ENCODE measurements around the gene LYSMD2.

LYSMD2 gene

DNA sequence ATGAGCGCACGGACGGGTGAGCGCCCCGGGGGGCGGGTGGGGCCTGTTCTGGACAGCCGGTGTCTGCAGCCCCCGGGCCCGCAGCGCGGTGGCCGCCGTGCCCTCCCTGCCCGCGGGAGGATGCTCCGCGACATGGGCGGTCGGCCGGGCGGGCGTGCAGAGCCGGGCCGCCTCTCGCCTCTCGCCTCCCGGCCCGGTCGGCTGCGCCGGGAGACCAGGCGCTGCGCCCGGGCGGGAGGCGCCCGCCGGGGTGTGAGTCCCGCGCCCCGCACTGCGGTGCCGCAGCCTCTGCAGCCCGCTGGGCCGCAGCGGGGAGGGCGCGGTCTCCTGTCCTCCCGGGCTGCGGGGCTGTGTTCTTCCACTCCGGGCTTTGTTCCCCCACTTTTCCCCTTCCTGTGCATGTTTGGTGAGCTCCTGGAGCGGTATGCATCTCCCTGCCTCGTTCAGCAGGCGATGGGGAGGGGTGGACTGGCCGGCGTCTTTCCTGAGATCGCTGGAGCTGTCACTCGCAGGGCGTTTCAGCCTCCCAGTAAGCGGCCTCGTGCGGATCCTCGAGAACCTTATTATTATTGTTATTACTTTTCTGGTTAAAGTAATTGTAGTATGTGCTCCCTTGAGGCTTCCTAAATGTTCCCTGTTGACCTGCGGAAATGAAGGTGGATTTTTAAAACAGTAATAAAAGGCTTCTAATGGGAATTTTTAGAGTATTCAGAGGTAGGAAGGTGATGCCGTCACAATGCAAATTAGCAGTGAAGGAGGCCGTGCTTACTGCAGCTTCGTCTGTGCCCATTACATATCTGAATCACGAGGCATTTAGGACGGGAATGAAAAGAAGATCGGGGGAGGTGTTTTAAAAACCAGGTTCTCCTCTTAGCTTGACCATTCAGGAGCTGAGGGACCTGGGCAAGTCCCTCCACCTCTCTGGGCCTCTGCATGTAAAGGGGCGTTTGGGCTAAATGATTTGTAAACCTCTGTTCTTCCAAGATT, 14.5 kb upstream of the LYSMD2 start:
- no peak for DNase-seq (ENCODE audit: low read depth, low spot score)

DNA sequence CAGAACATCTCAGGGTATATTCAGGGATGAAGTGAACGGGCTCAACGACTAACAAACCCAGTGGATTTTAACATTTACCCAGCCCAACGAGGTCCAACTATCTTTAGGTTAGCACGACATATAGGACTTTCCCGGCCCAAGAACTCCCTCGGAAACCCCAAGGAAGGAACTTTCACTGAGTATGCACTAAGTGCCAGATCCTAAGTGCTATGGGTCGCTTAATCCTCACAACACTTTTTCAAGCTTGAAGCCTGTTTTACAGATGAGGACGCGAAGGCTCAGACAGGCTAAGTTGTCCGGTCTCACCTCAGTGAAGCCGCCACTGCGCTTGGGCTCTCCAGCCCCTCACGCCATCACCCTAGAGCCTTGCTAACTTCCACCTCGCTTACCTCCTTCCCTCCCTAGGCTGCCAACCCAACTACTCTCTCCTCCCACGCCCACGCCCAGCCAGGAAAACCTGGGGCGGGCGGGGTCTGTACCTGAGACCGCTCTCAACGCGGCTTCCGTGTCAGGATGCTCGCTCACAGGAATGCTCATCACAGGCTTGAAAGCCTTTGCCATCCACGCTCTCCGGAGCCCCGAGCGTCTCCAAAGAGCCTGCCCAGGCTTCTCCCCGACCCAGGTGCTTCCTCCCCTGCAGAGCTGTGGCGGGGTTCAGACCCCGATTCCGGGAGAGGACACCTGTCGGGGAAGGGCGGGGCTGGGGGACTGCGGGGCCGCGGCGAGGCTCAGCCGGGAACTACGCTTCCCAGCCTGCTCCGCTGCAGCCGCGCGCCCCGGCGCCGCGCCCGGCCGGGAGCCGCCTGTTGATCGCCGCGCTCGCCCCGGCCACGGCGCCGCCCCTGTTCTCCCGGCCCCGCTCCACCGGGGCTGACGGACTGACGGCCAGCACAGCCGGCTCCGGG, 13.6 kb upstream of the LYSMD2 start, which contains the start of gene TMOD2:
TSS of gene TMOD2 (plus strand) at position 806 of the 905 bp plus-strand sequence. CDS start 14,845 bp downstream, outside the sequence.
- DNase-seq (ENCODE audit: low read depth, low spot score), result no peak

DNA sequence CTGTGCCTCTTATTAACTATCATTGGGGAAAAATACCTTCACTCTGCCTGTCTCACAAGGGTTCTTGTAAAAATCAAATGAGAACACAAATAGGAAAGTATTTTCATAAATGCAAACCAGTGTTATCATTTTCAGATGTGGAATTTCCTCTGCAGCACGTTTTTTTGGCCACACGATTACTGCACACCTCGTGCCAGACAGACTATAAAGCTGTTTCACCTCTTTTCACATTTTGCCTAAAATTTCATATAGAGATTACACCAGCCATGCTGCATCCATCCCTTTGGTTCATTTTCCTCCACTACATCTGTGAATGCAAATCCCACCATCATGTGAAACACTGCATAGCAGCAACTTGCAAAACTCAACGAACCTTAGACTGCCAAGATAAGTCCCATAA, 12.7 kb upstream of the LYSMD2 start:
- DNase-seq (ENCODE audit: low read depth, low spot score), result no peak

DNA sequence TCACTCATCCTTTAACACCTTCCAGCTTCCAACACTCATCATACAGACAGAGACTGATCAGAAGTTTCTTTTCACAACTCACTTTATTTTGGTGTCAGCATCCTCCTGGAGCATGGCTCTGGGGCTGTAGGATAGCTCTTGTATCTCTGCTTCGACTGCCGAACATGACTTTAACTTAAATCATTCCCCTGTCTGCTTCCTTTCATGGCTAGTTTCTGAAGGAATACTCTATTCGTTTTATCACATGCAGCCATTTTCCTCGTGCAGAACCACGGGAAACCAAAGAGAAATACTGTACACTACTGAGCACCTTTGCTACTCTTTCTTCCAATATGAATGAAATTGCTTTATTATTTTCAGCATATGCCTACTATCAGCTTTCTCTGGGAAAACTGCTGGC, 11.9 kb upstream of the LYSMD2 start:
- DNase-seq (ENCODE audit: low read depth, low spot score), result no peak

DNA sequence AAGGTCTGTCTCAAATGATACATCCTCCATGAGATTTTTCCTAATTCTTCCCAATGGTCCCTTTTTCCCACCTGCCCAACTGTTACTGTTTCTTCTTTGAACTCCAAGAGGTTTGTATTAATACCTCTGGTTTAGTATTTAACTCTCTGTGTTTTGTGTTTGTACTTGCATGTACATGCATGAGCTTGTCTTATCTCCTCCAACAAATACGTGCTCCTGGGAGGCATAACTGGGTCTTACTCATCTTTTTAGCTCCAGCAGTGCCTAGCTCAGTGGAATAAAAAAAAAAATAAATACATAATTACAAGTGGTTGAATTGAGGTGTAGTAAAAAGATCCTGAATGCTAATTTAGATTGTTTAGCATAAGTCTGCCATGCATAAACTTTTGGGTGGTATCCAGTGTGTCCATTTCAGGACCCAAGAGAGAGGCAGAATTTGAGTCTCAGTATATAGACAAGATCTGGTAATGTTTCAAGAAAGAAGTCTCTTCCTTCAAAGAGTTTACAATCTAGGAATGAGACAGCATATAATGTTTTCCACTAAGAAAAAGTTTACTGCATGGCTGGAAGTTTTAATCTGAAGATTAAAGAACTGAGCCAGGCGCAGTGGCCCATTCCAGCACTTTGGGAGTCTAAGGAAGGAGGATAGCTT, 1.7 kb upstream of the LYSMD2 start:
- no peak for DNase-seq (ENCODE audit: low read depth, low spot score)

DNA sequence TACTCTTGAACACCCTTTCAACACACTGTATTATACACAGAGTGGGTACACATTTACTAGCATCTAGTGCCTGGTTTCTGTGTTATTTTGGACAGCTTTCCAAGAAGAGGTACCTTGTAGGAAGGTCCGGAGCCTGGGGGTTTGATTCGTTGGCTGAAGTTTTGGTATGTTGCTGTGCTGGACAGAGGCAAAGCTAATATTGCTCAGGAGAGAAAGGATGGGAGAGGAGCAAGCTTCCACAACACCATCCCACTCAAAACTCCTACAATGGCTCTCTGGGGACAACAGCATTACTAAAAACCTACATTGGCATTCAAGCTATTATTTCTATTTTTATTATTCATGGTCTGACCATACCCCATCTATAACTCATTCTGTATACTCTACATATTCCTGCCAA, 1.1 kb upstream of the LYSMD2 start:
- no peak for DNase-seq (ENCODE audit: low read depth, low spot score)

DNA sequence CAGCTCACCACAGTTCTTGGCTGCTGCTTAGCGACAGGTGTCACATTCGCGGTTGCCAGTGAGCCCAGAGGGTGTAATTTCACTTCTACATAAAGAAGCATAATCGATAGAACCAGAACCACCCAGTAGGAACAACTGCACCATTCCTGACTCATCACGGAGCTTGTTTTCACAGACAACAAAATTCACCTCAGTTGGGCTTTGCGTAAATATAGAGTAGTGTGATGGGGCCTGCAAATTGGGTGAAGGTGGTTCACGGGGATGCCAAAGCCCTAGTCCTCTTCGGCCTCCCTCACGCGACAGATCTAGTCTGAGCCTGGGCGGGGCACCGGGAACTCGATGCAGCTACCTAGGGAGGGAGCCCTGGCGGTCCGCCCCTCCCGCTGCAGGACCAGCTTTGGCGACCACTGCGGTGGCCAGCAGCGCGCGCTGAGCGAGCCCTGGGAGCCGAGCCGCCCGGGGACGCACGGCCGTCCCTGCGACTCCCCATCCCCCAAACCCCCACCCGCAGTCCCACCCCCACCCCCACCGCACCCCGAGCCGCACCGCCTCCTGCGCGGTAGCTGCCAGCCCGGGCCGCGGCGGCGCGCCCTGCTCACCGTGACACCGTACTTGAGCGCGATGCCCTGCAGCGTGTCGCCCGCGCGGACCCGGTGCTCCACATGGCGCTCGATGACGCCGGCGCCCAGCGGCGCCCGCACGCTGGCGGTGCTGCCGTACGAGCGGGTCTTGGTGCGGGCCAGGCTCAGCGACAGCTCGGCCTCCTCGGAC, 519 bp downstream of the LYSMD2 start:
- DNase-seq (ENCODE audit: low read depth, low spot score), result no peak

DNA sequence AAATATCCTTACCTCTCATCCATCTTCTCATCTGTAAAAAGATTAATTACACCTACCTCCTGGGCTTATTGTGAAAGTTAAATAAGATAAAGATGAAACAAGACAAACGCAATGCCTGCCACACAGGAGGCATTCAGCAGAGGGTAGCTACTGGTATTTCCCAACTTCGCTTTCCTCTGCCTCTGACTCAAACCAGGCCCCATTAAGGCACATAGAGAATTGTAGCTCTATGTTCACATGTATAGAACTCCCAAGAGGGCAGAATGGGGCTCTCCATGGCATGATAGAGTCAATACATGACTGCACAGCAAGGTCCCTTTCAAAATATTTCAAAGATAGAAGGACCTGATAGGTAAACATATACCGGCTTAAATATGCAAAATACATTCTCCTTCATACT, 1.4 kb downstream of the LYSMD2 start:
- DNase-seq (ENCODE audit: low read depth, low spot score), result no peak

DNA sequence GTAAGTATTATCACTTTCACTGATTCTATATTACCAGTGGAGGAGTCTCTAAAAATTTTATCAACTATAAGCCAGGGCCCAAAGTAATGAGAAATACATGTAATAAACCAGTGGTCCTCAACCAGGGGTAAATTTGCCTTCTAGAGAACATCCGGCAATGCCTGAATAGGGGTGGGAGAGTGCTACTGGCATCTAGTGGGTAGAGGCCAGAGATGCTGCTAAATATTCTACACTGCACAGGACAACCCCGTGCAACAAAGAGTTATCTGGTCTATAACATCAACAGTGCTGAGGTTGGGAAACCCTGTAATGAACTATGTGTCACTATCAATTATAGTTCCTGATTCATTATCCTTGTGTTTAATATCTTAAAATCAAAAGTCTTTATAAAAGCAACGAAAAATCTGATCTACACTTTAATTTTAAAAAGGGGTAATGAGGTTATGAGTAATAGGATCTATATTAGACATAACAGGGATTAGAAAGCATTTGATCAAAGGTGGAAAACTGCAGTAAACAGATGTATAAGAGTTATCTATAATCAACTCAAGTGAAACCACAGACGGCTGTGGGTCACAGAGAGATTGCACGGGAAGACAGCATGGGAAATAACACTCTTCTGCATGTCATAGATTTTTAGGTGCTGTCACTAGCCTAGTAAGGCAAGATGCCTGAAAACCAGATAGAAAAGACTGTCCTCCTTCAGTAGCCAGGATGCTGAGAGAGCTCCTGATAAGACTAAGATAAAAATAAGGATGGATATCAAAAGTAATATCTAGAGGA, 2.0 kb downstream of the LYSMD2 start:
- no peak for DNase-seq (ENCODE audit: low read depth, low spot score)

DNA sequence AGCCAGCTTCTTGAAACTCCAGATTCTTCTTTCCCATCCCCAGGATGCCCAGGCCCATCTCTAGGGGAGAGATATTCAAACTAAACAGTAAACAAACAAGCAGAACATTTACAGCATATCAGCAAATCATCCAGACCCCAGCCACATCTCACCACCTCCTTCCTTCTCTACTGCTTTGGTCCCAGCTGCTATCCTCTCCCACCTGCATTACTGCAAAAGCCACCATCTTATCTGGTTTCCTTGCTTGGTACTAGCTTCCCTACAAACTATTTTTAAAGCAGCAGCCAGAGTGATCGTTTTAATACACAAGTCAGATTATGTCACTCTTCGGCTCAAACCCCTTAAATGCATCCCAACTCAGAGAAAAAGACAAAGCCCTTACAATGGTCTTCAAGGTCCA, 4.8 kb downstream of the LYSMD2 start:
- DNase-seq (ENCODE audit: low read depth, low spot score), result no peak

DNA sequence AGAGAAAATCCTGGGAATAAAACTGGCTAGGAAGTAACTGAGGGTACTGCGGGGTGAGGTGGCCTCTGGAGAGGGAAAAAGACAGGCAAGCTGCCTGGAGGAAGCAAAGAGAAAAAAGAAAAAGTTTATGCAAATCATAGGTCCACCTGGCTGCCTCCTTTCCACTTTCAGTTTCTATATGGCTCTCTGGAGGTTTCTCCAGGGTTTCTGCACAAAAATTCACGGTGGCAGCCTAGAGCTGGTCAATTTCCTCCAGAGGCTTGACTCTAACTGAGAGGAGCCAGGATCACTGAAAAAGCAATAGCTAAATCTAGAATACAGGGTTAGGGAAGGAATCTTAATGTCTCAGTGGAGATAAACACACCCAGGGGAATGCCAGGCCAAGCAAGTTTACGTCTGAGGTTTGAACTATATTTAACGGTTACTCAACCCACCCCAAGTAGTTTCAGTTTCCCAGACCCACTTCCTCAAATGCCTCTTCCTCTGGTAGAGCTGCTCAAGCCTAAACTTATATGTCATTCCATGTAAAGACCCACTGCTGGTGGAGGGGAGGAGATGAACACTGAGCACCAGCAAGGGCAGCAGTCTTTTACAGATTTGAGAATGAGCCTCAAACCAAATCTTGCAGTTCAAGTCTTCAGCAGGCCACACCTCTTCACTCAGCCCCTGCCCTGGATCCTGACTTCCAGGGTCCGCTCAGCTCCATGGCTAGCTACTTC, 5.7 kb downstream of the LYSMD2 start:
- DNase-seq (ENCODE audit: low read depth, low spot score), result no peak

DNA sequence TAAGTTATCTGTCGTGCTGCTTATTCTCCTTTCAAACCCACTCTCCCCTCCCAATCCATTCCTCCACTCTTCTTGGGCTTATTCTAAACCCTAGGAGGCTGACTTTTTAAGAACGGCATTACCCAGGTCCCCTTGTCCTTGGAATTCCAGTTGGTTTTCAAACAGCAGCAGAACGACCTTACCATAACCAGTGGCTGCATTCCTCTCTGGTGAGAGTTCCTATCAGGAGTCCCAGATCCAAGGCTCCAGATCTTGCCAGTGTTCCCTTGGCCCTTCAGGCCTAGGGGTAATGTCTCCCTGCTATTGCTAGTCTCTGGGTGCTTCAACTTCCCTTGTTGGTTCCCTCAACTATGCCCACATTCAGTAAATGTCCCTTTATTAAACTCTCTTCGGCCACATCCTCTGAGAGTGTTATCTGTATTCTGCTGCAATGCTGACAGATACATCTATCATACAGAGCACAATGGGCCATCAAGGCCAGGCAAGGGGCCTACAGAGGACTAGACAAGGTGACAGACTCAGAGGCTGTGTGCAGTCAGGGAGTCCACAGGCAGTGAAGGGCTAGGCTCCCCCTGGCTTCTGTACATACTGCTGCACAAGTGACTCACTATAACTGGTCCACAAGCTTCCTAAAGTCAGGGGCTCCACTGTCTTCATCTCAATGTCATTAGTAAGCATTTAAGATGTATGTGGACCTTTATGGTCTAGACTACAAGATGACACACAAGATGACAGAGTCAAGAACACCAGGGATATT, 10.1 kb downstream of the LYSMD2 start:
- DNase-seq (ENCODE audit: low read depth, low spot score), result no peak

DNA sequence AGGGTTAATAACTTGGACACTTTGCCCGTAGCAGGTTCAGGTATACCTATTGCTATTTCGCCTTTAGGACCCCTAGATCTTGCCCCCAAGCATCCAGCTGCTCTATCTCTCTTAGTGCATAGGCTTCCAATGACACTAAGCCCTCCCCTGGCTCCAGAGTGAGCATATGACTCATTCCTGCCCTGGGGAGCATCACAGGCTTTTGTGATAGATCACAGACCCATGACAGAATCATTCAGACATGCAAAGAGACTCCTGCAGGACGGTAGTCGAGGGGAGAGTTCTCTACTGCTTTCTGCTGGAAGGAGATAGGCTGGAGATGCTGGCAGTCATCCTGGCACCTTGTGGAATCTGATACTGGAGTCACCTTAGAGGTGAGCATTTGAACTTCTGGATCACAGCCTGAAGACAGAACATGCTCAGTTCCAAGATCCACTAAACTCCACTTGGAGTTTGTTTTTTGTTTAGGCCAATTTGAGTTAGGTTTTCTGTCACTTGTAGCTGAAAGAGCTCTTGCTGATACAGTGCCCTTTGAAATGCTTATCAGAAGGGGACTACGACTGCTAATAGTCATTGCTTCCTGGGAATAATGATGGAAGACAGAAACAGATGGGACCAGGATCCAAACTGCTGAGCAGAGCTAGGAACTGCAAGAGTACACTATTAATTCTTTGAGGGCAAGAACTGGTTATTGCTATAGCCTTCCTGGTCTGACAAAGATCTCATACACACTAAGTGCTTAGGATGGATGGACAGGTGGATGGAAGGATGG, 11.0 kb downstream of the LYSMD2 start:
- DNase-seq (ENCODE audit: low read depth, low spot score), result peak; percentile 59

DNA sequence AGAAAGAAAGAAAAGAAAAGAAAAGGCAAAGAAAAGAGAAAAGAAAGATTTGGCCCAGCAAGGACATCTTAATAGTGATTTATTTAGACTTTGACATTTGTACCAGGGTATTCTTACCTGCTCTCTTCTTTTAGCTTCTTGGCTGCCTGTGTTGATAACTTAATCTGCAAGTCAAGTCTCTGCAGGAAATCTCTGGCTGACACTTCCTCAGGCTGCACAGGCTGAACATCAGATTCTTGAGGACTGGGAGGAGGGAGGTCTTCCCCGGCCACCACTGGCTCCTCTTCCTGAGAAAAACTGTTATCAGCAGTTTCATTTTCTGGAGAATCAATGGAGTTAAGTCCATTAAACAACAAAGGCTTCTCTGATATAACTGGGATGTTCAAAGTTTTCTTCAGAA, 12.8 kb downstream of the LYSMD2 start:
- no peak for DNase-seq (ENCODE audit: low read depth, low spot score)

DNA sequence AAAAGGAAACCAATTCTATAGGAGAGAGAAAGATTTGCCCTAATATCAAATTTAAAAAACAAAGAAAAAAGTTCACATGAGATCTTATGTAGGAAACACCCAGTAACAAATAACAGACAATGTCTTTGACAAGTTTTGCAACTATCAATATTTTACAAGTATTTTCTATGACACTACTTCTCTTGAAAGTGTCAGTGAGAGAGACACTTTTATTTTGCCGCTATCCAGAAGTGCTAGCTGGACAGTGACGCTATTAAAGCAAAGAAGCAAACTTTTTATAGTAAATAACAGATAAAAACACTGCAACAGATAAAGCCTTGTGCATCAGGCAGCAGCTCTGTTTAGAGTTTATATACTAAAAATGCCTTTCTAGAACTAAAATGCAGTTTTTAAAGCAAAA, 13.3 kb downstream of the LYSMD2 start:
- no peak for DNase-seq (ENCODE audit: low read depth, low spot score)

DNA sequence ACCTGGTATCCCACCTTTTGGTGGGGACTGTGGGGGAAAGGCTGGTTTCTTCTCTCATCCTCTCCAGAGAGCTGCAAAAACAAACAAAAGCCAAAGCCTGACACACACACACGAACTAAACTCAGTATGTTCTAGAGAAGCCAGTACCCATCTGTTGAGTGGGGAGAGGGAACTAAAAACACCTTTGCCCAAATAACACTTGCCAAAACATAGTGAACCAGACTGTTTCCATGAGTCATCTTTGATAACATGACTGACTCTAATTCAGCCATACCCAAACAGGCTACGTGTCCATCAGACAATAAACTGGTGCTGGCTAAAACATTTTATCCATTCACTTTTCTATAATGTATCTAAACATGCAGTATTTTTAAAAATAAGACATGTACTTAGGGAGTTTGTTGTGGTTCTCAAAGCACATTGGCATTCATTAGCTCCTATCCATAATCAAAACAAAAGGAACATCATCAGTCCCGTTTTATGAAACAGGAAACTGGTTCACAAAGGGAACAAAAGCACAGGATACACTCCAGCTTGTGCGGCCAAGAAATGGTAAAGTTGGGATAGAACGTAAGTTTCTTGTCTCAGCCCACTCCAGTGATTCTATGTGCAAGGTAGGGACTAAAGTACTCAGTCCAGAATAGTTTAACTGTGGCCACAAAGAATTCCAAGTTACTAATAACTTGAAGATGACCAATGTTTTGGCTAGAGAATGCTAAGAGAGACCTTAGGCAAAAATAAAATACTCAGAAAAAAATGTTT, 16.1 kb downstream of the LYSMD2 start:
- DNase-seq (ENCODE audit: low read depth, low spot score), result no peak

All from smooth muscle cell of the brain vasculature (primary cell).